HEK293T (cell line): Measurements from ENCODE around the gene FLVCR1.

Source experiments
- CTCF ChIA-PET: fragments of 350-600 bp; formaldehyde crosslinking; extraction: SDS; loops from one replicate; lab custom pipeline; 2021; ENCODE audit warnings: antibody characterized with exemption, inconsistent platforms; lab: Yijun Ruan, JAX
- POLR2A ChIA-PET: fragments of 350-600 bp; formaldehyde crosslinking; extraction: SDS; loops from one replicate; lab custom pipeline; 2020; ENCODE audit warnings: antibody characterized with exemption, inconsistent platforms; lab: Yijun Ruan, JAX
- DNase-seq: peaks from one replicate; pipeline ENCODE4 v3.0.0; 2012; ENCODE audit warnings: mixed read lengths; ENCODE audit errors: extremely low spot score
- ARNT ChIP-seq: fragments of 450-650 bp; IDR thresholded peaks from 2 replicates; pipeline ENCODE4 v1.6.1; 2017; ENCODE audit warnings: mild to moderate bottlenecking
- BHLHE40 ChIP-seq: fragments of 450-650 bp; IDR thresholded peaks from 2 replicates; pipeline ENCODE4 v1.6.1; 2016; ENCODE audit warnings: mild to moderate bottlenecking, moderate library complexity, borderline replicate concordance
- CTBP1 ChIP-seq: fragments of 450-650 bp; IDR thresholded peaks from 2 replicates; pipeline ENCODE4 v1.6.1; 2016; ENCODE audit warnings: borderline replicate concordance
- ELF4 ChIP-seq: fragments of 450-650 bp; IDR thresholded peaks from 2 replicates; pipeline ENCODE4 v1.6.1; 2017; ENCODE audit warnings: antibody characterized with exemption
- FOXA1 ChIP-seq: fragments of 450-650 bp; IDR thresholded peaks from 2 replicates; pipeline ENCODE4 v1.6.1; 2016; ENCODE audit warnings: mild to moderate bottlenecking
- FOXK2 ChIP-seq: fragments of 450-650 bp; IDR thresholded peaks from 2 replicates; pipeline ENCODE4 v1.6.1; 2016; ENCODE audit warnings: mild to moderate bottlenecking
- FOXM1 ChIP-seq: fragments of 450-650 bp; IDR thresholded peaks from 2 replicates; pipeline ENCODE4 v1.6.1; 2017; ENCODE audit warnings: mild to moderate bottlenecking, borderline replicate concordance
- HDGF ChIP-seq: fragments of 450-650 bp; IDR thresholded peaks from 2 replicates; pipeline ENCODE4 v1.6.1; 2017; ENCODE audit warnings: antibody characterized with exemption, borderline replicate concordance
- L3MBTL2 ChIP-seq: fragments of 450-650 bp; conservative IDR thresholded peaks from 2 replicates; pipeline ENCODE4 v1.6.1; 2016; ENCODE audit warnings: mild to moderate bottlenecking
- LEF1 ChIP-seq: fragments of 450-650 bp; IDR thresholded peaks from 2 replicates; pipeline ENCODE4 v1.6.1; 2017; ENCODE audit warnings: mild to moderate bottlenecking, borderline replicate concordance
- NFRKB ChIP-seq: fragments of 450-650 bp; IDR thresholded peaks from 2 replicates; pipeline ENCODE4 v1.6.1; 2016; ENCODE audit warnings: mild to moderate bottlenecking, moderate library complexity
- PKNOX1 ChIP-seq: fragments of 450-650 bp; IDR thresholded peaks from 2 replicates; pipeline ENCODE4 v1.6.1; 2016
- SP1 ChIP-seq: fragments of 450-650 bp; IDR thresholded peaks from 2 replicates; pipeline ENCODE4 v1.6.1; 2017
- SUZ12 ChIP-seq: fragments of 450-650 bp; IDR thresholded peaks from 2 replicates; pipeline ENCODE4 v1.6.1; 2016; ENCODE audit warnings: mild to moderate bottlenecking
- TARDBP ChIP-seq: fragments of 450-650 bp; IDR thresholded peaks from 2 replicates; pipeline ENCODE4 v1.6.1; 2016
- ZNF384 ChIP-seq: fragments of 450-650 bp; IDR thresholded peaks from 2 replicates; pipeline ENCODE4 v1.6.1; 2016

FLVCR1 gene

GRCh38 chr1:212873518-212873917 is 15.4 kb downstream of the FLVCR1 start:
- DNase-seq, result no peak
- ChIA-PET POLR2A (no interaction called here), CTCF (no interaction called here)
- no peak for TF ChIP-seq LEF1
- no peak for TF ChIP-seq PKNOX1
- no peak for TF ChIP-seq ELF4
- TF ChIP-seq FOXM1, result no peak

GRCh38 chr1:212878418-212878817 is 20.3 kb downstream of the FLVCR1 start:
- DNase-seq, result no peak
- ChIA-PET CTCF (interaction anchor here (0.9 kb wide), 1 partner anchor 83 kb away, joined by 3 read pairs; no protein-coding TSS in a partner anchor), POLR2A (no interaction called here)
- TF ChIP-seq L3MBTL2 (no peak), LEF1 (no peak)

- CTCF ChIA-PET, result no interaction called here
- POLR2A ChIA-PET, result interaction anchor here (1.3 kb wide), 1 partner anchor 22 kb away, joined by 4 read pairs; the partner anchor contains the start of gene FLVCR1
- DNase-seq, result no peak
- TF ChIP-seq FOXA1 (no peak), SP1 (no peak), SUZ12 (no peak), ELF4 (no peak), ZNF384 (no peak), PKNOX1 (no peak), ARNT (no peak)
These were observed 22.0 kb downstream of the FLVCR1 start for GRCh38 chr1:212879947-212880690.

- TF ChIP-seq NFRKB (no peak), SUZ12 (no peak), ARNT (no peak), HDGF (no peak), L3MBTL2 (no peak), FOXK2 (no peak), TARDBP (no peak), FOXM1 (no peak), SP1 (no peak), BHLHE40 (no peak), ZNF384 (no peak), LEF1 (no peak), CTBP1 (no peak), FOXA1 (no peak), PKNOX1 (no peak), ELF4 (no peak)
- ChIA-PET CTCF (no interaction called here), POLR2A (no interaction called here)
- DNase-seq, result no peak
These were observed 26.5 kb downstream of the FLVCR1 start for GRCh38 chr1:212884592-212884991.

GRCh38 chr1:212892108-212892507 is 34.0 kb downstream of the FLVCR1 start:
- no peak for DNase-seq
- CTCF ChIA-PET, result no interaction called here
- TF ChIP-seq LEF1 (no peak), HDGF (no peak), TARDBP (no peak), FOXA1 (no peak), SP1 (no peak), ARNT (no peak), PKNOX1 (no peak), SUZ12 (no peak), L3MBTL2 (no peak), CTBP1 (no peak), BHLHE40 (no peak), ELF4 (no peak), FOXM1 (no peak), ZNF384 (no peak)
- POLR2A ChIA-PET, result no interaction called here

GRCh38 chr1:212899845-212900244 is 41.8 kb downstream of the FLVCR1 start:
- TF ChIP-seq FOXA1 (no peak), HDGF (no peak)
- DNase-seq, result no peak
- POLR2A ChIA-PET, result no interaction called here
- CTCF ChIA-PET, result no interaction called here
